Endothelial cell of umbilical vein (primary cell): Measurements from ENCODE around the gene LEP.

ENCODE experiments used
- CTCF ChIP-seq, 2 donors: IDR thresholded peaks; 1 replicate in 1 of 2; 2 replicates in 1 of 2; pipeline ENCODE4 v1.5.1; 2011; ENCODE audit warnings: low read length in 2 of 2, mild to moderate bottlenecking in 2 of 2, moderate library complexity in 2 of 2, control low read depth in 1 of 2, inconsistent platforms in 1 of 2, low read depth in 1 of 2; ENCODE audit not compliant: insufficient read depth in 1 of 2; ENCODE audit errors: extremely low read depth in 1 of 2
- EZH2 ChIP-seq: IDR thresholded peaks from 2 replicates; pipeline ENCODE4 v1.6.1; 2012; ENCODE audit warnings: borderline replicate concordance, low read depth, mild to moderate bottlenecking, moderate library complexity, low read length, inconsistent platforms; ENCODE audit not compliant: severe bottlenecking
- FOS ChIP-seq: IDR thresholded peaks from 2 replicates; pipeline ENCODE4 v1.6.1; 2011; ENCODE audit warnings: mild to moderate bottlenecking, low read length, moderate library complexity, borderline replicate concordance; ENCODE audit not compliant: insufficient read depth
- GATA2 ChIP-seq: IDR thresholded peaks from 2 replicates; pipeline ENCODE4 v1.7.0; 2011; ENCODE audit warnings: low read depth, mild to moderate bottlenecking, moderate library complexity, mixed read lengths, low read length; ENCODE audit not compliant: insufficient read length, insufficient read depth
- JUN ChIP-seq: IDR thresholded peaks from 2 replicates; pipeline ENCODE4 v1.6.1; 2011; ENCODE audit warnings: borderline replicate concordance, low read depth; ENCODE audit not compliant: insufficient read length, insufficient read depth
- MAX ChIP-seq: IDR thresholded peaks from 2 replicates; pipeline ENCODE4 v1.6.1; 2011; ENCODE audit not compliant: insufficient read depth, insufficient read length
- MYC ChIP-seq: IDR thresholded peaks from one replicate; pipeline ENCODE4 v1.6.1; 2011; ENCODE audit warnings: mild to moderate bottlenecking, low read depth, low read length
- POLR2A ChIP-seq: IDR thresholded peaks from 2 replicates; pipeline ENCODE4 v1.6.1; 2012; ENCODE audit warnings: low read depth, mild to moderate bottlenecking, control low read depth, low read length
- POLR2AphosphoS5 ChIP-seq: IDR thresholded peaks from 2 replicates; pipeline ENCODE4 v1.6.1; 2012; ENCODE audit warnings: low read depth, mild to moderate bottlenecking, control low read depth, low read length, moderate library complexity; ENCODE audit not compliant: insufficient read depth

GRCh38 chr7:128197989-128198580, 43.0 kb upstream of the LEP start:
- TF ChIP-seq FOS (no peak), CTCF (IDR thresholded peaks at IDR 0.05; ENCODE audit: extremely low read depth in 1 of 2, insufficient read depth in 1 of 2, low read depth in 1 of 2, low read length in 2 of 2) (no peak), POLR2AphosphoS5 (no peak), POLR2A (no peak), GATA2 (no peak), MAX (no peak), MYC (no peak), EZH2 (no peak), JUN (no peak)
